ENCODE data around the gene GSC. TPM values are rescaled to one million over a fixed set of nuclear protein-coding genes. Genes with fewer than 3 reads are reported as not detected.
"Not testable (repeated sequence)": the region's sequence is repeated elsewhere in the genome, so short reads cannot be mapped to it uniquely, and the experiment has no call there.

Gene GSC
- total RNA-seq: 0.43 TPM
- long read RNA-seq, partial matches to known transcripts: 0 of 1 reads
- long read RNA-seq, other reads (novel, unspliced or antisense): 0 of 1 reads

GRCh38 chr14:94769391-94770250 is at the start of gene GSC:
Gene GSC (minus strand): TSS chr14:94770113. CDS start chr14:94770015, 98 bp downstream.
- intact Hi-C loops (cut with DNase I): loop anchor here (10.0 kb wide), 1 partner anchor 335 kb away; no protein-coding TSS in a partner anchor
- no peak for DNase-seq (ENCODE audit: low spot score)

GRCh38 chr14:94819531-94819930 is 49.6 kb upstream of the GSC start:
- no peak for DNase-seq (ENCODE audit: low spot score)
- intact Hi-C loops (cut with DNase I): no loop called here

GRCh38 chr14:94816113-94816512 is 46.2 kb upstream of the GSC start:
- intact Hi-C loops (cut with DNase I): no loop called here
- DNase-seq (ENCODE audit: low spot score): no peak

- intact Hi-C loops (cut with DNase I): no loop called here
- DNase-seq (ENCODE audit: low spot score): no peak
These were observed 35.9 kb upstream of the GSC start for GRCh38 chr14:94805680-94806288.

- DNase-seq (ENCODE audit: low spot score): no peak
- intact Hi-C loops (cut with DNase I): no loop called here
These were observed 31.3 kb upstream of the GSC start for GRCh38 chr14:94801225-94801624.

- intact Hi-C loops (cut with DNase I); DNase-seq (ENCODE audit: low spot score): not testable (repeated sequence)
These were observed 30.9 kb upstream of the GSC start for GRCh38 chr14:94800764-94801163.

GRCh38 chr14:94797887-94798286 is 28.0 kb upstream of the GSC start:
- intact Hi-C loops (cut with DNase I): no loop called here

GRCh38 chr14:94796278-94796677 is 26.4 kb upstream of the GSC start:
- intact Hi-C loops (cut with DNase I): no loop called here
- no peak for DNase-seq (ENCODE audit: low spot score)

More at GRCh38 chr14:94797887-94798286, 28.0 kb upstream of the GSC start:
- DNase-seq (ENCODE audit: low spot score): no peak

GRCh38 chr14:94795372-94795771 is 25.5 kb upstream of the GSC start:
- intact Hi-C loops (cut with DNase I): no loop called here
- no peak for DNase-seq (ENCODE audit: low spot score)

GRCh38 chr14:94793901-94794300 is 24.0 kb upstream of the GSC start:
- intact Hi-C loops (cut with DNase I): no loop called here
- no peak for DNase-seq (ENCODE audit: low spot score)

- intact Hi-C loops (cut with DNase I): no loop called here
- DNase-seq (ENCODE audit: low spot score): peak; percentile 55
These were observed 17.7 kb upstream of the GSC start for GRCh38 chr14:94787655-94788054.

GRCh38 chr14:94787092-94787491 is 17.2 kb upstream of the GSC start:
- intact Hi-C loops (cut with DNase I): no loop called here
- peak; percentile 54 for DNase-seq (ENCODE audit: low spot score)

GRCh38 chr14:94780536-94781399 is 10.9 kb upstream of the GSC start:
- intact Hi-C loops (cut with DNase I): no loop called here

GRCh38 chr14:94779713-94780112 is 9.8 kb upstream of the GSC start:
- no peak for DNase-seq (ENCODE audit: low spot score)
- intact Hi-C loops (cut with DNase I): loop anchor here (10.0 kb wide), 1 partner anchor 325 kb away; no protein-coding TSS in a partner anchor

More at GRCh38 chr14:94780536-94781399, 10.9 kb upstream of the GSC start:
- DNase-seq (ENCODE audit: low spot score): peak; percentile 10

- intact Hi-C loops (cut with DNase I): loop anchor here (10.0 kb wide), 1 partner anchor 329 kb away; no protein-coding TSS in a partner anchor
- no peak for DNase-seq (ENCODE audit: low spot score)
These were observed 5.9 kb upstream of the GSC start for GRCh38 chr14:94775871-94776210.

- DNase-seq (ENCODE audit: low spot score): no peak
These were observed 5.4 kb upstream of the GSC start for GRCh38 chr14:94775091-94775870.

GRCh38 chr14:94774344-94775090 is 4.6 kb upstream of the GSC start:
- intact Hi-C loops (cut with DNase I): loop anchor here (10.0 kb wide), 1 partner anchor 330 kb away; no protein-coding TSS in a partner anchor
- DNase-seq (ENCODE audit: low spot score): no peak

More at GRCh38 chr14:94775091-94775870, 5.4 kb upstream of the GSC start:
- intact Hi-C loops (cut with DNase I): loop anchor here (10.0 kb wide), 1 partner anchor 330 kb away; no protein-coding TSS in a partner anchor
